Measurements from ENCODE around the gene GFI1.

The GFI1 gene

GRCh38 chr1:92487078-92487605 is 417 bp upstream of the GFI1 start:
- DNase-seq, result no peak

DNA sequence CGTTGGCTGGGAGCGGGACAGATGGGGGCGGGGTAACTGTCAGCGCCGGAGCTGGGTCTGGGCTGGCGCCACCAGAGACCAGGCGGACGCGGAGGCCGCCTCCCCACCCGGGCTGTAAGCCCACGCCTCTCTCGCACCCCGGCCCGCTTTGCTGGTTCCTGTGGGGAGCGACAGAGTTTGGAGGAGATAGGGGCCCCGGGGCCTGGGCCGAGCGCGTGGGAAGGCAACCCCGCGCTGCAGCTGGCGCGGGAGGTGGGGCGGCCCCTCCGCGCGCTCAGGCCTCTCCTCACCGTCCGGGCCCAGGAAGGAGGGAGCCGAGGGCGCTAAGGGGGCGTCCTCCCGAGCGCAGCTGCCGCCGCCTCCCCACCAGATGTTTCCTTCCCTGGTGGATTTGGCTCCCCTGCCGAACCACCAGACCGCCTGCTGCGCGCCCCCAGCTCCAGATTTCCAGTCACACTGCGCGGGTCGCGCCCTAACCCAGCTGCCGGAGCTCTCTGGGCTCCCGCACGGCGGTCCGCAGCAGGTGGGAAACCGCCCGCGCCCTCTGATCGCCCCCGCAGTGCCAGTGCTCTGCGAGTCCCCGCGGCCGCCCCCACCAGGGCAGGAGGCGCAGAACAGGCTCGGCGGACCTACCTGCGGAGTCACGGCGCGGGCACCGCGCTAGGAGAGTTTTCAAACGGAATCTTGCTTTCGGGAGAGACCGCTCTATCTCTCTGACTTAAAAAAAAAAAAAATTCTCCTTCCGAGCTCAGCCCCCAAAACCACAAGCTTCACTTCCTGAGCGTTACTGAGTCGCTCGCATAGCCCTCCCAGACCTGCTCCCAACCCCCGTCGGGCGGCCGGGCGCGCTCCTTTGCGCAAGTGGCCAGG is 1.1 kb downstream of the GFI1 start:
- DNase-seq, result peak; percentile 59

GRCh38 chr1:92484472-92485380 is 2.0 kb downstream of the GFI1 start:
- peak; percentile 81 for DNase-seq

- peak; percentile 65 for DNase-seq
Measured at GRCh38 chr1:92483610-92484471, 2.9 kb downstream of the GFI1 start.

GRCh38 chr1:92482665-92483609 is 3.8 kb downstream of the GFI1 start:
- peak; percentile 61 for DNase-seq

DNA sequence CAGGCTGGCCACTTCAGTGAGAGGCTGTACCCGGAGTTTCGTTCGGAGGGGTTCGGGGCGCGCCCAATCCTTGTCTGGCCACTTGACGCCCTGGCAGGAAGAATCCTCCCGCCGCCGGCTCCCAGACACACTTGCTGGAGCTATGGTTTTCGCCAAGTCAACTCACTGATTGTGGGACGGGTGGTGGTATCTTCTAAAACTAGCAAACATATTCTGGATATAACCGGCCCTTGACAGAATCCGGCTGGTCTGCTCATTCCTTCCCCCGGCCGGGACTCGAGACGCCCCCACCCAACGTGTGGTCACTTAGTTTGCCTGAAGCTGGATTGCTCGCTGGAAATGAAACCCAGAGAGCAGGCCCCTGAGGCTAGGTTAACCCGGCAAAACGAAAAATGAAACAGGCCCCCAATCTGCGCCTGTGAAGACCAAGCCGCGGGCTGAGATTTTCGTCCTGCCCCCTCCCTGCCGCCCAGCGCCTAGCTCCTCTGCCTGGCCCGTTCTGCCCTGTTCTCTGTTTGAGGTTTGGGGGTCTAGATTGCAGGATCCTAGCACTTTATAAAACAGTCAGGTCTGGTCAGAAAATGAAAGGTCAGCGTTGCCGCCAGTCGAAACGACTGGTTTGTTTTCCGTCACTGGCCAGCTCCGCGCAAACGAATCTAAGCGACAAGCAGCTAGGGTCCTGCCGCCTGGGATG is 4.6 kb downstream of the GFI1 start:
- no peak for DNase-seq

GRCh38 chr1:92481599-92481925 is 5.2 kb downstream of the GFI1 start:
- no peak for DNase-seq

- no peak for DNase-seq
Measured at GRCh38 chr1:92480813-92481598, 5.7 kb downstream of the GFI1 start.

- no peak for DNase-seq
Measured at GRCh38 chr1:92480200-92480812, 6.4 kb downstream of the GFI1 start.

DNA sequence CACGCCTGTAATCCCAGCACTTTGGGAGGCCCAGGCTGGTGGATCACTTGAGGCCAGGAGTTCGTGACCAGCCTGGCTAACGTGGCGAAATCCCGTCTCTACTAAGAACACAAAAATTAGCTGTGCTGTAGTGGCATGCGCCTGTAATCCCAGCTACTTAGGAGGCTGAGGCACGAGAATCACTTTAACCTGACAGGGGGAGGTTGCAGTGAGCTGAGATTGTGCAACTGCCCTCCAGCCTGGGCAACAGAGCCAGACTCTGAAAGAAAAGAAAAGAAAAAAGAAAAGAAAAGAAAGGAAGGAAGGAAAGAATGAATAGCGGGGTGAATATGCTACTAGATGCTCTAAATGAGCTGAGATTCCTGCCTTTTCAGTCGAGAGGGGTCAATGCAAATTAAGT is 7.1 kb downstream of the GFI1 start:
- DNase-seq, result no peak

- DNase-seq, result peak; percentile 61
Measured at GRCh38 chr1:92478393-92478792, 8.3 kb downstream of the GFI1 start.

- peak; percentile 91 for DNase-seq
Measured at GRCh38 chr1:92476071-92476631, 10.6 kb downstream of the GFI1 start.

DNA sequence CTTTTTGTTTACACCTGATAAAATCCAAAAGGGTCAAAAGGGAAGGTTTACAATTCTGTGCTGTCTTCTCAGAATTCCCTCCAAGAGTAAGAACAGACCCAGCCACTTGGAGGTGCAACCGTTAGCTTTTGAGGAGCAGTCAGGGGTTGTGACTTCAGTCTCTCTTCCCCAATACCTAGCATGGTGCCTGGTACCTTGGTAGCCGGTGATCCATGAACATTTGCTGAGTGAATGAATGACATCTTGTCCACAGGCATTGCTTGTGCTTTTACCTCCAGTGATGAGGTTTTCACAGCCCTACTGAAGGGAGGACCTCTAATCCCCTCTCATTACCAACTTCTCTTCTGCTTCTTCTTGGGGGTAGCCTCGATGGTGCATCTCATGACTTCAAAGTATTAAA is 11.7 kb downstream of the GFI1 start:
- DNase-seq, result no peak

- no peak for DNase-seq
Measured at GRCh38 chr1:92473781-92474495, 12.8 kb downstream of the GFI1 start.

- no peak for DNase-seq
Measured at GRCh38 chr1:92470216-92470615, 16.5 kb downstream of the GFI1 start.

DNA sequence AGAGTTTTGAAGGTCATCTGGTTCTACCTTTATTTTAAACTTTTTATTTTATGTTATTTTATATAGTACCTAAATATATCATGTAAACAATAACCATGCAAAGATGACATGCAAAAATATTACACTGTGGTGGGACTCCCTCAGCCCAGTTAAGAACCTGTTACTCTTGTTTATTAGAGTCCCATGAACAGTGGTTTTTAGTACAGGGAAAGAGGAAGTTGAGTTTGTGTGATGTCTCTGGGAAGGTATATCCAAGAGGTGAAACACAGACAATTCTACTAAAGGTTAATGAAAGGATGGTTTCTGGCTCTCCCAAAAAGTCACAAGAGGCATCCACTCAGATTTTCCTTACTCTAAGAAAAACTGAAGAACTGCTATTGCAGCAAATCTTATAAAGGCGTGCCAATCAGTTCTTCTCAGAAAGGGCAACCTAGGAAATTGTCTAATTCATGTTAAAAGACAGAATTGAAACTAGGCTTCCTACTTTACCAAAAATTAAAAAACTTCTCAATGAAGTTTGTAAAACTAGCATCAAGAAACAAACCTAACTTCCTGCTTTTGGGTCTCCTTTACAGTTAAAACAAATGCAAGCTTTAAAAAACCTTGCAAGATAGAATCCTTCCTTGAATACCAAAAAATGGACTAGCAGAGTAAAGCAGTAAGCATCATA is 19.9 kb downstream of the GFI1 start:
- DNase-seq, result no peak

GRCh38 chr1:92465256-92465647 is 21.5 kb downstream of the GFI1 start:
- DNase-seq, result no peak
